Liver (tissue), 9 donors: Measurements from ENCODE around the gene FOXO3. TPM values are rescaled to one million over a fixed set of nuclear protein-coding genes. Genes with fewer than 3 reads are reported as not detected.

Experiments used
- DNase-seq: peaks from one replicate; pipeline ENCODE4 v3.0.0-alpha.2; 2017; ENCODE audit warnings: low spot score
- H3K27ac ChIP-seq, 2 donors: one replicate each; pipeline ENCODE4 v1.7.0; 2013; ENCODE audit warnings: inconsistent platforms in 2 of 2, low read length in 2 of 2, control low read depth in 1 of 2, low read depth in 1 of 2, mild to moderate bottlenecking in 1 of 2
- H3K27me3 ChIP-seq, 4 donors: one replicate each; pipeline versions ENCODE4 v1.6.1 to v1.7.0; 2013; ENCODE audit warnings: low read length in 3 of 4, inconsistent platforms in 1 of 4, mild to moderate bottlenecking in 1 of 4, moderate library complexity in 1 of 4; ENCODE audit not compliant: control insufficient read depth in 4 of 4, insufficient read depth in 4 of 4
- H3K36me3 ChIP-seq, 4 donors: one replicate each; pipeline versions ENCODE4 v1.6.1 to v1.7.0; 2013; ENCODE audit warnings: low read length in 3 of 4, mild to moderate bottlenecking in 3 of 4, low read depth in 1 of 4, moderate library complexity in 1 of 4; ENCODE audit not compliant: control insufficient read depth in 4 of 4, insufficient read depth in 3 of 4
- H3K4me1 ChIP-seq, 4 donors: one replicate each; pipeline versions ENCODE4 v1.6.1 to v1.7.0; 2013; ENCODE audit warnings: low read length in 3 of 4, mild to moderate bottlenecking in 3 of 4, moderate library complexity in 1 of 4; ENCODE audit not compliant: control insufficient read depth in 4 of 4, insufficient read depth in 4 of 4
- H3K4me3 ChIP-seq, 3 donors: one replicate each; pipeline versions ENCODE4 v1.6.1 to v1.7.0; 2013; ENCODE audit warnings: low read length in 3 of 3, control low read depth in 1 of 3, low read depth in 1 of 3, mild to moderate bottlenecking in 1 of 3
- H3K9ac ChIP-seq, 2 donors: one replicate each; pipeline ENCODE4 v1.7.0; 2013; ENCODE audit warnings: low read length in 2 of 2, mild to moderate bottlenecking in 2 of 2, moderate library complexity in 2 of 2, control low read depth in 1 of 2, low read depth in 1 of 2
- H3K9me3 ChIP-seq, 4 donors: one replicate each; pipeline versions ENCODE4 v1.6.1 to v1.7.0; 2013; ENCODE audit warnings: low read length in 3 of 4; ENCODE audit not compliant: control insufficient read depth in 4 of 4
- ATF3 ChIP-seq: IDR thresholded peaks from 2 replicates; pipeline ENCODE4 v1.6.1; 2016; ENCODE audit warnings: antibody characterized with exemption
- EGR1 ChIP-seq, 2 donors: IDR thresholded peaks; 2 replicates each; pipeline ENCODE4 v1.6.1; 2016 to 2018; ENCODE audit warnings: antibody characterized with exemption in 2 of 2, low read depth in 2 of 2
- FOXA1 ChIP-seq: IDR thresholded peaks from 2 replicates; pipeline ENCODE4 v1.6.1; 2016; ENCODE audit warnings: antibody characterized with exemption
- FOXA2 ChIP-seq: IDR thresholded peaks from 2 replicates; pipeline ENCODE4 v1.6.1; 2016; ENCODE audit warnings: antibody characterized with exemption
- GABPA ChIP-seq, 2 donors: IDR thresholded peaks in 1 of 2; conservative IDR thresholded peaks in 1 of 2; 2 replicates each; pipeline ENCODE4 v1.6.1; 2016; ENCODE audit warnings: antibody characterized with exemption in 2 of 2, mild to moderate bottlenecking in 1 of 2, moderate library complexity in 1 of 2
- HNF4A ChIP-seq, 2 donors: conservative IDR thresholded peaks; 2 replicates each; pipeline ENCODE4 v1.6.1; 2016; ENCODE audit warnings: antibody characterized with exemption in 2 of 2, mild to moderate bottlenecking in 2 of 2
- HNF4G ChIP-seq: IDR thresholded peaks from 2 replicates; pipeline ENCODE4 v1.6.1; 2016; ENCODE audit warnings: antibody characterized with exemption
- JUND ChIP-seq, 2 donors: IDR thresholded peaks; 2 replicates each; pipeline ENCODE4 v1.6.1; 2016; ENCODE audit warnings: antibody characterized with exemption in 2 of 2
- MAX ChIP-seq: IDR thresholded peaks from 2 replicates; pipeline ENCODE4 v1.6.1; 2016; ENCODE audit warnings: antibody characterized with exemption
- NR2F2 ChIP-seq: IDR thresholded peaks from 2 replicates; pipeline ENCODE4 v1.6.1; 2016; ENCODE audit warnings: antibody characterized with exemption
- RAD21 ChIP-seq, 2 donors: IDR thresholded peaks; 2 replicates each; pipeline ENCODE4 v1.6.1; 2016; ENCODE audit warnings: antibody characterized with exemption in 2 of 2, mild to moderate bottlenecking in 2 of 2
- RXRA ChIP-seq, 2 donors: IDR thresholded peaks; 2 replicates each; pipeline ENCODE4 v1.6.1; 2017 to 2018; ENCODE audit warnings: antibody characterized with exemption in 2 of 2, mild to moderate bottlenecking in 1 of 2
- SP1 ChIP-seq: IDR thresholded peaks from 2 replicates; pipeline ENCODE4 v1.6.1; 2018; ENCODE audit warnings: antibody characterized with exemption, mild to moderate bottlenecking
- TAF1 ChIP-seq: conservative IDR thresholded peaks from 2 replicates; pipeline ENCODE4 v1.6.1; 2016; ENCODE audit warnings: antibody characterized with exemption, mild to moderate bottlenecking
- YY1 ChIP-seq: IDR thresholded peaks from 2 replicates; pipeline ENCODE4 v1.6.1; 2016; ENCODE audit warnings: antibody characterized with exemption, mild to moderate bottlenecking
- ZBTB33 ChIP-seq: IDR thresholded peaks from 2 replicates; pipeline ENCODE4 v1.6.1; 2016; ENCODE audit warnings: antibody characterized with exemption
- WGBS: extraction: QIAGEN DNeasy Blood & Tissue Kit; methylation state at CpG from one replicate; pipeline ENCODE4 v1.1.7; 2013; 5-methylcytosine and 5-hydroxymethylcytosine counted together
- polyA plus RNA-seq, 2 donors: library from polyadenylated mRNA; stranded (reverse) in 1 of 2; unstranded in 1 of 2; fragments of 200-250 nt in 1 of 2; fragments of >200 nt in 1 of 2; fragmentation: Nextera tagmentation in 1 of 2; extraction: Ambion mirVana in 1 of 2; gene quantifications; one replicate each; pipeline versions ENCODE4 v1.2.1 to v1.2.3, GENCODE V29; 2013 to 2015
- total RNA-seq, 2 donors: library from RNA; depleted of rRNA; stranded (reverse); fragments of >200 nt; gene quantifications; one replicate each; pipeline ENCODE4 v1.2.3, GENCODE V29; 2014
- TF ChIP-seq, protein P1 (sequence below): IDR thresholded peaks from 2 replicates; pipeline ENCODE4 v1.6.1; 2016; ENCODE audit warnings: antibody characterized with exemption, mild to moderate bottlenecking
- donor health status: healthy.
- donor health status: healthy.
- donor health status: healthy.
- donor health status: healthy.
- donor health status: healthy.

FOXO3 gene
- total and polyA plus RNA-seq, 4 donors = 6.0 to 72.2 (median 17.3) TPM

DNA sequence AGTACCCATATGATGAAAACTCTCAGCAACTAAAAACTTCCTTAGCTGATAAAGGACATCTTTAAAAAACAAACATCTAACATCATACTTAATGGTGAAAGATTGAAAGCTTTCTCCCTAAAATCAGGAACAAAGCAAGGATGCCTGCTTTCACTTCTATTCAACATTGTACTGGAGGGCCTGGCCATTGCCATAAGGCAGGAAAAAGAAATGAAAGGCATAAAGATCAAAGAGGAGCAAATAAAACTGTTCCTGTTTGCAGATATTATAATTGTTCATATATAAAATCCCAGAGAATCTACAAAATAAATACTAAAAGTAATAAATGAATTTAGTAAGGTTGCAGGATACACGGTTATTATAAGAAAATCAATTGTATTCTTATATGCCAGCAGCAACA, 162.9 kb downstream of the FOXO3 start:
- WGBS = 99% methylated on average over 1 of the region's 1 CpG
- Histone ChIP-seq H3K36me3 (no peaks in the 10 kb centered on the region), H3K4me1 (peaks cover 0 to 12% (median 2%) of the 10 kb centered on the region in 4 donors), H3K9me3 (peaks cover 0 to 3% (median 2%) of the 10 kb centered on the region in 4 donors), H3K27me3 (no peaks in the 10 kb centered on the region), H3K4me3 (no peak overlapping the region), H3K27ac (no peak overlapping the region), H3K9ac (no peak overlapping the region)
- TF ChIP-seq HNF4A (conservative IDR thresholded peaks at IDR 0.05) (no peak), ATF3 (no peak), GABPA (IDR thresholded peaks at IDR 0.05 in 1 of 2, conservative IDR thresholded peaks at IDR 0.05 in 1 of 2) (no peak), NR2F2 (no peak), HNF4G (no peak), RXRA (IDR thresholded peaks at IDR 0.05) (no peak), FOXA2 (no peak), JUND (IDR thresholded peaks at IDR 0.05) (no peak), SP1 (no peak), EGR1 (IDR thresholded peaks at IDR 0.05; ENCODE audit: low read depth in 2 of 2) (no peak), ZBTB33 (no peak), MAX (no peak), RAD21 (IDR thresholded peaks at IDR 0.05) (no peak), TAF1 (no peak)
- TF ChIP-seq, protein P1, sequence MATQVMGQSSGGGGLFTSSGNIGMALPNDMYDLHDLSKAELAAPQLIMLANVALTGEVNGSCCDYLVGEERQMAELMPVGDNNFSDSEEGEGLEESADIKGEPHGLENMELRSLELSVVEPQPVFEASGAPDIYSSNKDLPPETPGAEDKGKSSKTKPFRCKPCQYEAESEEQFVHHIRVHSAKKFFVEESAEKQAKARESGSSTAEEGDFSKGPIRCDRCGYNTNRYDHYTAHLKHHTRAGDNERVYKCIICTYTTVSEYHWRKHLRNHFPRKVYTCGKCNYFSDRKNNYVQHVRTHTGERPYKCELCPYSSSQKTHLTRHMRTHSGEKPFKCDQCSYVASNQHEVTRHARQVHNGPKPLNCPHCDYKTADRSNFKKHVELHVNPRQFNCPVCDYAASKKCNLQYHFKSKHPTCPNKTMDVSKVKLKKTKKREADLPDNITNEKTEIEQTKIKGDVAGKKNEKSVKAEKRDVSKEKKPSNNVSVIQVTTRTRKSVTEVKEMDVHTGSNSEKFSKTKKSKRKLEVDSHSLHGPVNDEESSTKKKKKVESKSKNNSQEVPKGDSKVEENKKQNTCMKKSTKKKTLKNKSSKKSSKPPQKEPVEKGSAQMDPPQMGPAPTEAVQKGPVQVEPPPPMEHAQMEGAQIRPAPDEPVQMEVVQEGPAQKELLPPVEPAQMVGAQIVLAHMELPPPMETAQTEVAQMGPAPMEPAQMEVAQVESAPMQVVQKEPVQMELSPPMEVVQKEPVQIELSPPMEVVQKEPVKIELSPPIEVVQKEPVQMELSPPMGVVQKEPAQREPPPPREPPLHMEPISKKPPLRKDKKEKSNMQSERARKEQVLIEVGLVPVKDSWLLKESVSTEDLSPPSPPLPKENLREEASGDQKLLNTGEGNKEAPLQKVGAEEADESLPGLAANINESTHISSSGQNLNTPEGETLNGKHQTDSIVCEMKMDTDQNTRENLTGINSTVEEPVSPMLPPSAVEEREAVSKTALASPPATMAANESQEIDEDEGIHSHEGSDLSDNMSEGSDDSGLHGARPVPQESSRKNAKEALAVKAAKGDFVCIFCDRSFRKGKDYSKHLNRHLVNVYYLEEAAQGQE = no peak
- DNase-seq = no peak

DNA sequence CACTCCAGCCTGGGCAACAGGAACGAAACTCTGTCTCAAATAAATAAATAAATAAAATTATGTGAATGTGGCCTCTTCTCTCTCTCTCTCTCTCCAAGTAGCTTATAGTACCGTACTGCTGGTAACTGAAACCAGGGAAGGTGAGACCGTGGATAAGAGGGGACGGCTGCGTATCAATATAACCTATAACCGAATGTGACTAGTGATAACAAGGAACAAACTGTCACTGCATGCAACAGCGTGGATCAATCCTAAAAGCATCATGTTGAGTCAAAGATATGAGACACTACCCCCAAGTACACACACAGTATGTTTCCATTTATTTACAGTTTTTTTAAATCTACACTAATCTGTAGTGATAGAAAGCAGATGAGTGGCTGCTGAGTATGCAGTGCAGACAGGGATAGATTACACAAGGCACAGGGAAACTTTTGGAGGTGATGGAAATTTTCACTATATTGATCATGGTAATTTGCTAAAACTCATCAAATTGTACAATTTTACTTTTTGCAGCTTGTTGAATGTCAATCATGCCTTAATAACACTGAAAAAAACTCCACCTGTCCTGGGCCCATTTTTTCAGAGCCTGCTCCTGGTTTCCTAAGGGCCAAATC, 166.1 kb downstream of the FOXO3 start:
- Histone ChIP-seq H3K9me3 (peaks cover 0 to 3% (median 2%) of the 10 kb centered on the region in 4 donors), H3K4me3 (no peak overlapping the region), H3K27ac (no peak overlapping the region), H3K4me1 (peaks cover 2 to 8% (median 6%) of the 10 kb centered on the region in 4 donors), H3K9ac (no peak overlapping the region), H3K36me3 (no peaks in the 10 kb centered on the region), H3K27me3 (no peaks in the 10 kb centered on the region)
- 98% methylated on average over 7 of the region's 7 CpGs for WGBS
- DNase-seq = no peak
- TF ChIP-seq MAX (no peak), FOXA1 (no peak), JUND (IDR thresholded peaks at IDR 0.05) (no peak), NR2F2 (no peak), GABPA (IDR thresholded peaks at IDR 0.05 in 1 of 2, conservative IDR thresholded peaks at IDR 0.05 in 1 of 2) (no peak), TAF1 (no peak), ATF3 (no peak), RXRA (IDR thresholded peaks at IDR 0.05) (no peak), HNF4G (no peak), SP1 (no peak), YY1 (no peak), FOXA2 (no peak), EGR1 (IDR thresholded peaks at IDR 0.05; ENCODE audit: low read depth in 2 of 2) (no peak), RAD21 (IDR thresholded peaks at IDR 0.05) (no peak), ZBTB33 (no peak)
- TF ChIP-seq, protein P1 = no peak
